ENCODE data around the gene MUS81.

GRCh38 chr11:65821107-65821506 lies 39.1 kb upstream of the MUS81 start:
- TF ChIP-seq, protein P1, sequence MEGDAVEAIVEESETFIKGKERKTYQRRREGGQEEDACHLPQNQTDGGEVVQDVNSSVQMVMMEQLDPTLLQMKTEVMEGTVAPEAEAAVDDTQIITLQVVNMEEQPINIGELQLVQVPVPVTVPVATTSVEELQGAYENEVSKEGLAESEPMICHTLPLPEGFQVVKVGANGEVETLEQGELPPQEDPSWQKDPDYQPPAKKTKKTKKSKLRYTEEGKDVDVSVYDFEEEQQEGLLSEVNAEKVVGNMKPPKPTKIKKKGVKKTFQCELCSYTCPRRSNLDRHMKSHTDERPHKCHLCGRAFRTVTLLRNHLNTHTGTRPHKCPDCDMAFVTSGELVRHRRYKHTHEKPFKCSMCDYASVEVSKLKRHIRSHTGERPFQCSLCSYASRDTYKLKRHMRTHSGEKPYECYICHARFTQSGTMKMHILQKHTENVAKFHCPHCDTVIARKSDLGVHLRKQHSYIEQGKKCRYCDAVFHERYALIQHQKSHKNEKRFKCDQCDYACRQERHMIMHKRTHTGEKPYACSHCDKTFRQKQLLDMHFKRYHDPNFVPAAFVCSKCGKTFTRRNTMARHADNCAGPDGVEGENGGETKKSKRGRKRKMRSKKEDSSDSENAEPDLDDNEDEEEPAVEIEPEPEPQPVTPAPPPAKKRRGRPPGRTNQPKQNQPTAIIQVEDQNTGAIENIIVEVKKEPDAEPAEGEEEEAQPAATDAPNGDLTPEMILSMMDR (IDR thresholded peaks at IDR 0.05) = no peak
- TF ChIP-seq EZH2 (IDR thresholded peaks at IDR 0.05) = no peak
